GM04504 (cell line): ENCODE results near the gene RPA1.
"Not testable (repeated sequence)": the region's sequence is repeated elsewhere in the genome, so short reads cannot be mapped to it uniquely, and the experiment has no call there.

Experiments
- DNase-seq: peaks from one replicate; pipeline ENCODE4 v3.0.0-alpha.2; 2012; ENCODE audit warnings: low read depth

Gene RPA1

DNA sequence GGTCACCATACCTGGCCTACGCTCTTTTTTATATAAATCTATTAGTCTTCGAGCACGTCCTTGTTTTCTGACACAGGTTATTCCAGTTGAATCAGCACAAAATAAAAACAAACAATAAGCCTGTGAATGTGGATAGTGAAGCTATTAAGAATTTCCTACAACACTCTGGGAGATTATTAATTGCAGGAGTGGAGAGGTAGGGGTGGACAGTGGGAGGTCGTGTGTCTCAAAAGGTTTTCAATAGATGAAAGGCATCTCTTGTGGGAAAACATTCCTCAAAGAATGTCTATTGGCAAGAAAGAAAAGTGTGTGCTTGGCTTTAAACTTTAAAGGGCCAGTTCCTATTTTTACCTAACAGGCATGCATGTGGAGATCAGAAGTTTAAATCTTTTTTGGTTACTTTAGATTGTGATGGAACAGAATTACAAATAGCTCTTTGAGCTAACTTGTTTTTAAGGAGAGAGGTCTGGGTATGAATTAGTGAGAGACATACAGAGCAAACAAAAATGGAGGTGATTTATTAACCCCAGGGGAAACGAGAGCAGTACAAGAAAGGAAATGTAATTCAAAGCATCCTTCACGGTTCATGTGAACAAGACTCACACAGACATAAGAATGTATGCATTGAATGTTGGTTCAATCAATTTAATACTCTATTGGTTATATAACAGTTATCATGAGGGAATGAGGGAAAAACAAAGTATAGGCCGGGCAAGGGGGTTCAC, 9.1 kb upstream of the RPA1 start:
- no peak for DNase-seq

- no peak for DNase-seq
These were observed 601 bp upstream of the RPA1 start for GRCh38 chr17:1829216-1829591.

DNA sequence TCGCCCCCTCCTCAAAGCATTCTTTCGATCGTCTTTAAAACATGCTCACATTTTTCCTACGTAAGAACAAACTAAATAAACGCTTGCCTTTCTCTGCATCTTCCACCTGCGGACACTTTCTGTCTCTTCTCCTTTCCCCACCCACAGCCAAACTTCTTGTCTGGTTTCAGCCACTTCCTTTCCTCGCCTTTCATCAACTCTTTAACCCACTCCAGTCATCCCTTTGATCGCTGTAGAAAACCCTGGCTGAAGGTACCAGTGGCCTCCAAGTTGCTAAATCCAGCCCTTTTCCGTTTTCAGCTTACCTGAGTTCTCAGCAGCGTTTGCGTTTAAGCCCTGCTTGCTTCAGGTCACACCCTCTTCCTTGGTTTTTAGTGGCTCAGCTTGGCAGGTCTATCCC, 483 bp downstream of the RPA1 start:
- DNase-seq: no peak

DNA sequence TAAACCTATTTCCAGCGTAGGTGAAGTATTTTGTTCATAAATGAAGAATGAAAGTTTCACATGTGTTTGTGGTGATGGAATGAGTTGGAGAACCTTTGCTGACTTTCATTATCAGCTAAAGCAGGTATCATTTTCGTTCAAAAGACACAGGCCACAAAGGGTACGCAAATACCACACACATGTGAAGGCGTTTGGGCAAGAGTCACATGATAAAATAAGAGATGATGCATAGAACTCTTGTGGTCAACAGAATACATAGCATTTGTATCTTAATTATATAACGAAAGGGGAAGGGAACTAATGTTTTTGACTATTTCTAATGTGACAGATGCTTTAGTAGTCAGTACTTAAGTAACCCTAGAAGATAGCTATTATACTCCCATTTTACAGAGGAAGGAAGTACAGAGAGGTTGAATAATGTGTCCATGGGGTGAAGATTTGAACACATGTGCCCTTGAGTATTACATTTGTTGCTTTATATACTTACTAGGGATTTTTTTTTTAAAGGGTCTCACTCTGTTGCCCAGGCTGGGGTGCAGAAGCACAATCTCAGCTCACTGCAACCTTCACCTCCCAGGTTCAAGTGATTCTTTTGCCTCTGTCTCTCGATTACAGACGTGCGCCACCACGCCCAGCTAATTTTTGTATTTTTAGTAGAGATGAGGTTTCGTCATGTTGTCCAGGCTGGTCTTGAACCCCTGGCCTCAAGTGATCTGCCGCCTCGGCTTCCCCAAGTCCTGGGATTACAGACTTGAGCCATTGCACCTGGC, 4.8 kb downstream of the RPA1 start:
- no peak for DNase-seq

GRCh38 chr17:1839516-1839915, 9.7 kb downstream of the RPA1 start:
- DNase-seq: no peak

- no peak for DNase-seq
These were observed 14.1 kb downstream of the RPA1 start for GRCh38 chr17:1843947-1844346.

GRCh38 chr17:1847191-1847590, 17.4 kb downstream of the RPA1 start:
- no peak for DNase-seq

GRCh38 chr17:1852327-1852726, 22.5 kb downstream of the RPA1 start:
- DNase-seq: no peak

- no peak for DNase-seq
These were observed 23.9 kb downstream of the RPA1 start for GRCh38 chr17:1853698-1854097.

DNA sequence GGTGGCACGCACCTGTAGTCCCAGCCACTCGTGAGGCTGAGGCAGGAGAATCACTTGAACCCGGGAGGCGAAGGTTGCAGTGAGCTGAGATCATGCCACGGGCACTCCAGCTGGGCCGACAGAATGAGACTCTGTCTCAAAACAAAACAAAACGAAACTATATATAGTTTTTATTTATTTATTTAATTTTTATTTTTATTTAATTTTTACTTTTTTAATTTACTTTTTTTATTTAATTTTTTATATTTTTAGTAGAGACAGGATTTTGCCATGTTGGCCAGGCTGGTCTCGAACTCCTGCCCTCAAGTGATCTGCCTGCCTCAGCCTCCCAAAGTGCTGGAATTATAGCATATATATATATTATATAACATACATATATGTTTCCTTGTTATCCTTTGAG, 26.7 kb downstream of the RPA1 start:
- DNase-seq: not testable (repeated sequence)

- no peak for DNase-seq
These were observed 31.2 kb downstream of the RPA1 start for GRCh38 chr17:1860978-1861377.

DNA sequence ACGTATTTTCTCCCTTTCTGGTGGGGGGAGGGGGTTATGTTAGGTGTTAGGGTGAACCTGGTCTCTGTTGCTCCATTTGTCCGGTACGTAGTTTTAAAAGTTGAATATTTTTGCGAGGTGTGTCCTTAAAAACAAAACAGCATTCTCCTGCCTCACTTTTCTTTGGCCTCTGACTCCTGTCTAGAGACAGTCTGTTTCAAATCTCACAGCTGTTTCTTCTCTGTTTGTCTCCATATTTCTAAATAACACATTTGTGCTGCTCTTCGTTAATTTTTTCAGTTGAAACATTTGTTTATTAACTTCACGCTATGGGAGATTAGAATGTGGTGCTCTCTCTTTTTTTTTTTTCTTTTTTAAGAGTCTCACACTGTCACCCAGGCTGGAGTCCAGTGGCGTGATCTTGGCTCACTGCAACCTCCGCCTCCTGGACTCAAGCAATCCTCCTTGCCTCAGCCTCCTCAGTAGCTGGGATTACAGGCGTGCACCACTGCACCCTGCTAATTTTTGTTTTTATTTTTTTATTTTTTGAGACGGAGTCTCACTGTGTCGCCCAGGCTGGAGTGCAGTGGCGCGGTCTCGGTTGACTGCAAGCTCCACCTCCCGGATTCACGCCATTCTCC, 31.7 kb downstream of the RPA1 start:
- DNase-seq: no peak

GRCh38 chr17:1865252-1866037, 35.6 kb downstream of the RPA1 start:
- DNase-seq: no peak

- no peak for DNase-seq
These were observed 37.5 kb downstream of the RPA1 start for GRCh38 chr17:1867307-1867706.

- DNase-seq: no peak
These were observed 38.3 kb downstream of the RPA1 start for GRCh38 chr17:1868090-1868489.

DNA sequence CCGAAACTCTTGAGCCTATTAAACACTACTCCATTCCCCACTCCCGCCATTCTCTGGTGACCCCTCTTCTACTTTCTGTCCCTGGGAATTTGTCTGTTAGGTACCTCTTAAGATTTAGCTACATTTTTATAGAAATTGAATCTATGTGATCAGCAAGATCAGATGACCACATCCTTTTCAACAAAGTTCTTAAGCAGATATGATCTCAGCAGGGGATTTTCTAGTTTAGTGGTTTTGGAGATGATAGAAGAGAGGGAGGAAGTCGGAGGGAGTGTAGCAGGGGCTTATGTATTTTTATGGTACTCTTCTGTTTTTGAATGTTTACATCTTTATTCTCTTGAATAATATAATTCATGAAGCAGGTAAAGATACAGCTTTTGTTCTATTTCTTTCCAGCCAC, 40.8 kb downstream of the RPA1 start:
- no peak for DNase-seq

DNA sequence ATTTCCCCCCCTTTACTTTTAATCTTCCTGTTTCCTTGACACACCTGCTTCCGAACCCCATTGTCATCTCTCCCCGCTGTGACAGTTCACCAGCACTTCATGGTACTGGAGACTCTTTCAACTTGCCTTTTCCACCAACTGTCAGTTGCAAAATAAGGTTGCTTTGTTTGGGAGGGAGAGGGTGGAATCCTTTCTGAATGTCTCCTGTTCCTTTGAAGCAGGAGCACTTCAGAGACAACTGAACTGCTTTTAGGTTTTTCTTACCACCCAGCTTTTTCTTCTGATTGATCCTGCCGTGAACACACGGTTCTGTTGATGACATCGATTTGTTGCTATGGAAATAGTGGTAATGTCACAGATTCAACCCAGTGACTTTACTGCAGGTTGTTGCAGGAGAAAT, 42.0 kb downstream of the RPA1 start:
- DNase-seq: no peak

DNA sequence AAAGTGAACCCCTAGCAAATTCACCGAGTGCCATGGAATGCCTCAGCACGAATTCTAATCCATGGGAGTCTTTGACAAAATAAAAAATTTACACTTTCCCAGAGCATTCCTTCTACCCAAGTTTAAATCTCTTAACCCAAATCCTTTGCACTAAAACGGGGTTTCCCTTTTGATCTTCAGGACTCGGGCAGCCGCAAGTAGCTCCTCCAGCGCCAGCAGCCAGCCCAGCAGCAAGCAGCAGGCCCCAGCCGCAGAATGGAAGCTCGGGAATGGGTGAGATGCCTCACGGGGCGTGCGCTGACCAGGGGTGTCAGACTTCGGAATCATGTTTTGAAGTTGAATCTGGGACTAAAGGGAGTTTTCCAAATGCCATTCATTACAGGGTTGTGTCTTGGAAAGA, 42.4 kb downstream of the RPA1 start:
- DNase-seq: no peak

DNA sequence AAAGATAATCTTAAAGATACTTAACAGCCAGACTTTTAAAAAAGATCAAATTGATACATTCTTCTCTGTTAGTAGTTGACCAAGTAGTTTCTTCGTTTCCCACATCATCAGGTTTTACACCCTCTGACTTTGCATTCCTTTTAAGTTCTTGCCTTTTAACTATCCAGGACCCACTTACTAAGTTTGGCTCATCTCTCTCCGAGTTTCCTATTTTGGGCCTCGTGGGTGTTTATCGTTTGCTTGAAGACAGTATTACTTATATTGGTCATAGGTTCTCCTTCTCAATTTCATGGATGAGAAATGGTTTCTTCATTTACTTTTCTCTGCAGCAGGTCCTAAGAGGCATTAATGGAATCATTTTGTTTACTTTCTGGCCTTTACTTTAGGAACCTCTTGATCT, 43.2 kb downstream of the RPA1 start:
- DNase-seq: no peak

GRCh38 chr17:1873418-1873817, 43.6 kb downstream of the RPA1 start:
- DNase-seq: no peak

DNA sequence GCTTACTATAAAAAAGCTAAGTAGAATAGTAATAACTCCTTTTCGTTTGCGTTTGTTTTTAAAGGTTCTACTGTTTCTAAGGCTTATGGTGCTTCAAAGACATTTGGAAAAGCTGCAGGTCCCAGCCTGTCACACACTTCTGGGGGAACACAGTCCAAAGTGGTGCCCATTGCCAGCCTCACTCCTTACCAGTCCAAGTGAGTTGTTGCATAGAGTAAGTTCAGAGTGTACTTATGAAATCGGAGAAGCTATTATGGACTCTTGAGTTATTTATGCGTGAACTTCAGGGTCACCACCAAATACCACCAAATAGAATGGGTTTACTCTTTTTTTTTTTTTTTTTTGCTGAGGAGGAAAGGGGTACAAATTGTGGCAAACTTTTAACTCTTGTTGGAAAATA, 45.8 kb downstream of the RPA1 start:
- DNase-seq: no peak

DNA sequence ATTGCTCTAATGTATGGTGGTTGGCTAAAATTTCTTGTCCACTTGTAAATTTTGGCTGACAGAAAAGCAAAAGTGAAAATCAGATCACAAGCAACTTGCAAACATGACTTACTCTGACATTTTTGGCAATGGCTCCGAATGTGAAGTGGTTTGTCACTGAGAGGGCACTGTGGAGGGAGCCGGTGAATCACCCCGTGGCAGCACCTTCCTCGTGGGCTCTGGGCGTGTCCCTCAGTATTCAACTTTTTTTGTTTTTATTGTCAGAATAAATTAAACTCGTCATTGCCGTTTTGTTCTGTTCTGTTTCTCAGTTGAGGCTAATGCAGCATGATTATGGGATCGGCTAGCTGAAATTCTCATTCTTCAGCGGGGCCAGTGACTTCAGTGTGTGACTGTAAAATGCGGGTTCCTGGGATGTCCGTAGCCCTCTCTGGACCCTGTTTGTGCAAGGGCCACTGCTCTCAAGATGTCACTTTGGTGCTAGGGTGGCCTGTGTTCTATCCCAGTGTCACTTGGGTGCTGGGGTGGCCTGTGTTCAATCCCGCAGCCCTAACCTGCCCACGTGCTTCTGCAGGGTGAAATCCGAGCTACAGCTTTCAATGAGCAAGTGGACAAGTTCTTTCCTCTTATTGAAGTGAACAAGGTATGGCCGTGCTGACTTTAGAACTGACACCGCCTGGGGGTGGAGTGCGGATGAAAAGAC, 48.8 kb downstream of the RPA1 start:
- DNase-seq: no peak
